Endodermal cell (in vitro differentiated cells): Measurements from ENCODE around the gene TFR2. TPM values are rescaled to one million over a fixed set of nuclear protein-coding genes. Genes with fewer than 3 reads are reported as not detected.

ENCODE experiments used
- DNase-seq: peaks from one replicate; pipeline ENCODE4 v3.0.0-alpha.2; 2017
- H3K27ac ChIP-seq: 2 replicates; pipeline ENCODE4 v1.5.1; 2013; ENCODE audit warnings: mild to moderate bottlenecking, low read depth, low read length, moderate library complexity
- H3K27me3 ChIP-seq: 2 replicates; pipeline ENCODE4 v1.6.1; 2013; ENCODE audit warnings: mild to moderate bottlenecking, low read length, moderate library complexity; ENCODE audit not compliant: insufficient read depth, control insufficient read depth, poor library complexity, severe bottlenecking
- H3K36me3 ChIP-seq: 2 replicates; pipeline ENCODE4 v1.7.0; 2013; ENCODE audit warnings: mild to moderate bottlenecking, low read length, moderate library complexity; ENCODE audit not compliant: control insufficient read depth, insufficient read depth
- H3K4me1 ChIP-seq: one replicate; pipeline ENCODE4 v1.7.0; 2013; ENCODE audit warnings: low read length; ENCODE audit not compliant: control insufficient read depth, insufficient read depth
- H3K4me3 ChIP-seq: 2 replicates; pipeline ENCODE4 v1.5.1; 2013; ENCODE audit warnings: mild to moderate bottlenecking, low read length, moderate library complexity
- H3K9ac ChIP-seq: 2 replicates; pipeline ENCODE4 v1.6.1; 2013; ENCODE audit warnings: mild to moderate bottlenecking, low read length, moderate library complexity; ENCODE audit not compliant: poor library complexity, severe bottlenecking; ENCODE audit errors: extremely low read depth
- H3K9me3 ChIP-seq: 2 replicates; pipeline ENCODE4 v1.6.1; 2013; ENCODE audit warnings: mild to moderate bottlenecking, low read length, moderate library complexity; ENCODE audit not compliant: control insufficient read depth
- H3K27ac Mint-ChIP-seq: 2 replicates; pipeline ENCODE4 v1.8.0; 2020; ENCODE audit warnings: mixed read lengths
- H3K27me3 Mint-ChIP-seq: 2 replicates; pipeline ENCODE4 v1.8.0; 2021; ENCODE audit warnings: mild to moderate bottlenecking, mixed read lengths; ENCODE audit not compliant: insufficient read depth
- H3K36me3 Mint-ChIP-seq: 2 replicates; pipeline ENCODE4 v1.8.0; 2020; ENCODE audit warnings: low read depth, mixed read lengths
- H3K4me1 Mint-ChIP-seq: 2 replicates; pipeline ENCODE4 v1.8.0; 2020; ENCODE audit warnings: mixed read lengths
- H3K4me3 Mint-ChIP-seq: 2 replicates; pipeline ENCODE4 v1.8.0; 2020; ENCODE audit warnings: mild to moderate bottlenecking, moderate library complexity, mixed read lengths
- H3K9me3 Mint-ChIP-seq: 2 replicates; pipeline ENCODE4 v1.8.0; 2020; ENCODE audit warnings: mild to moderate bottlenecking, mixed read lengths
- WGBS, 2 experiments: methylation state at CpG; one replicate each; pipeline versions ENCODE4 v1.1.5 to v1.1.7; 2013; ENCODE audit warnings: missing lambda C conversion rate in 2 of 2, mixed read lengths in 1 of 2; ENCODE audit not compliant: insufficient coverage in 1 of 2, insufficient read length in 1 of 2; 5-methylcytosine and 5-hydroxymethylcytosine counted together
- total RNA-seq, 2 donors: library from RNA; stranded (reverse); fragmentation: NEBNext Ultra II Directional in 1 of 2; extraction: Animal tissue kit (Norgen Biotek cat#: 25700) in 1 of 2; gene quantifications; 2 replicates in 1 of 2; 3 replicates in 1 of 2; pipeline ENCODE4 v1.2.1, GENCODE V29; 2021
- TF ChIP-seq, protein P1 (sequence below): fragments of 200-600 bp; sonication (generic); conservative IDR thresholded peaks from 2 replicates; pipeline ENCODE4 v1.5.0; 2021; ENCODE audit warnings: antibody characterized with exemption, mild to moderate bottlenecking

The TFR2 gene
- total RNA-seq, 2 donors from 2014 or later, result 1.4 to 2.1 TPM

DNA sequence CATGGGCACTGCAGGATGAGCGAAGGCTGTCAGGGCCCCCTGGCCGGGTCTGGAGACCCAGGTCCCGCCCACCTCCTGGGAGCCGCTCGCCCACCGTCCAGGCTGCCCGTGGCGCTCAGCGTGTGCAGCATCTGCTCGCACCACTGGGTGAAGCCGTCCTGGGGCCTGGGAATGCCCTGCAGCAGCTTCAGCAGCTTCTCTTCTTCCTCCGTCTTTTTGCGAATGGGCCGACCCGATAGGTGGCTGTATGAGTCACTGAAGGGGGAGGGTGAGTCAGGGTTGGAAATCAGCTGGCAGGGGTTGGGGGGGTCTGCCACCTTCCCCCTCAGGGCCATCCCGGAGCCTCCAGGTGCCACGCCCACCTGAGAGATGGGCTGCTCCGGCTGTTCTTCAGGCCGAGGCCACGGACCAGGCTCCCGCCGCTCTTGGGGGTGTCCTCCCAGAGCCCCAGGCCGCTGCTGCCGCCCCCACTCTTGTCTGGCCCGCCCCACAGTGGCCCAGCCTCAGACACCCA is 40.9 kb upstream of the TFR2 start:
- Mint-ChIP-seq H3K4me3 (no peak overlapping the region), H3K4me1 (peaks cover 2% of the 10 kb centered on the region), H3K36me3 (peaks cover 34% of the 10 kb centered on the region), H3K9me3 (no peaks in the 10 kb centered on the region), H3K27ac (no peak overlapping the region), H3K27me3 (no peaks in the 10 kb centered on the region)
- H3K27ac ChIP-seq, result peak overlapping the region; percentile 17
- TF ChIP-seq, protein P1, sequence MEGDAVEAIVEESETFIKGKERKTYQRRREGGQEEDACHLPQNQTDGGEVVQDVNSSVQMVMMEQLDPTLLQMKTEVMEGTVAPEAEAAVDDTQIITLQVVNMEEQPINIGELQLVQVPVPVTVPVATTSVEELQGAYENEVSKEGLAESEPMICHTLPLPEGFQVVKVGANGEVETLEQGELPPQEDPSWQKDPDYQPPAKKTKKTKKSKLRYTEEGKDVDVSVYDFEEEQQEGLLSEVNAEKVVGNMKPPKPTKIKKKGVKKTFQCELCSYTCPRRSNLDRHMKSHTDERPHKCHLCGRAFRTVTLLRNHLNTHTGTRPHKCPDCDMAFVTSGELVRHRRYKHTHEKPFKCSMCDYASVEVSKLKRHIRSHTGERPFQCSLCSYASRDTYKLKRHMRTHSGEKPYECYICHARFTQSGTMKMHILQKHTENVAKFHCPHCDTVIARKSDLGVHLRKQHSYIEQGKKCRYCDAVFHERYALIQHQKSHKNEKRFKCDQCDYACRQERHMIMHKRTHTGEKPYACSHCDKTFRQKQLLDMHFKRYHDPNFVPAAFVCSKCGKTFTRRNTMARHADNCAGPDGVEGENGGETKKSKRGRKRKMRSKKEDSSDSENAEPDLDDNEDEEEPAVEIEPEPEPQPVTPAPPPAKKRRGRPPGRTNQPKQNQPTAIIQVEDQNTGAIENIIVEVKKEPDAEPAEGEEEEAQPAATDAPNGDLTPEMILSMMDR, result no peak
- 88 to 89% methylated on average over 3 to 25 of the region's 25 CpGs for WGBS, 2 experiments
- no peaks in the 10 kb centered on the region for H3K27me3 ChIP-seq
- no peak overlapping the region for H3K9ac ChIP-seq
- no peaks in the 10 kb centered on the region for H3K9me3 ChIP-seq
- DNase-seq, result peak; percentile 56
- H3K36me3 ChIP-seq, result peaks cover 62% of the 10 kb centered on the region
- no peaks in the 10 kb centered on the region for H3K4me1 ChIP-seq
- H3K4me3 ChIP-seq, result no peak overlapping the region

DNA sequence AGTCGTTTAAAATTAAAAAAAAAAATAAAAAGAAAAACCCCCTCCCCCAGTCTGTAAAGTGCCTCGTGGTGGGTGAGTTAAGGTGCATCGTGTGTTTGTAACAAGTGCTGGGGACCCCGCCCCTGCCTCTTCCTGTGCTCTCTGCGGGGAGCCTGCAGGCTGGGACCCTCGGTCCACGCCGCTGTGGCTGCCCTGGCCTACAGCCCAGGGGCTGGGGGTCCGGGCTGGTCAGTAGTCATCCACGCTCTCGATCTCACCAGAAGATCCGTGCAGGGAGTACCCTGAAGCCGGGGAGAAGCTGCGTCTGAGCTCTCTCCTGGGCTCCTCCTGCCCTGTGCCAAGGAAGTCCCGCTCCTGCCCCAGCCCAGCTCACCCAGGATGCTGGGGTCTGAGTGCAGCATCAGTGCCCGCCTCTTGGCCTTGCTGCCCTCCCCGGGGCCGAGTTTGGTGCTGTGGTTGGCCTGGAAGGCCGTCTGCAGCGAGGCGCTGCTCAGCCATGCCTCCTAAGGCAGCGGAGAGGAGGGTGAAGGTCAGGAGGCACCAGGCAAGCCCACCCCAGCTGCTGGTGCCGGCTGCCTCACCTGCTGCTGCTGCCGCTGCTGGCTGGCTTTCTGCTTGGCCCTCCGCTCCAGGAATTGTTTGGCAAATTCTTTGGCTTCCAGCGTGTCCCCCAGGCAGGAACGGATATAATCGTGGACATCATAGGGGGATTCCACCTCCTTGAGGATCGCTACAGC is 40.3 kb upstream of the TFR2 start:
- no peak for DNase-seq
- H3K27ac ChIP-seq, result no peak overlapping the region
- no peak overlapping the region for H3K4me3 ChIP-seq
- WGBS, 2 experiments, result 94 to 97% methylated on average over 15 to 29 of the region's 29 CpGs
- Mint-ChIP-seq H3K27ac (no peak overlapping the region), H3K36me3 (peaks cover 37% of the 10 kb centered on the region), H3K27me3 (no peaks in the 10 kb centered on the region), H3K4me3 (no peak overlapping the region), H3K9me3 (no peaks in the 10 kb centered on the region), H3K4me1 (peaks cover 2% of the 10 kb centered on the region)
- TF ChIP-seq, protein P1, result no peak
- no peaks in the 10 kb centered on the region for H3K4me1 ChIP-seq
- no peak overlapping the region for H3K9ac ChIP-seq
- H3K9me3 ChIP-seq, result no peaks in the 10 kb centered on the region
- H3K36me3 ChIP-seq, result peaks cover 64% of the 10 kb centered on the region
- H3K27me3 ChIP-seq, result no peaks in the 10 kb centered on the region

DNA sequence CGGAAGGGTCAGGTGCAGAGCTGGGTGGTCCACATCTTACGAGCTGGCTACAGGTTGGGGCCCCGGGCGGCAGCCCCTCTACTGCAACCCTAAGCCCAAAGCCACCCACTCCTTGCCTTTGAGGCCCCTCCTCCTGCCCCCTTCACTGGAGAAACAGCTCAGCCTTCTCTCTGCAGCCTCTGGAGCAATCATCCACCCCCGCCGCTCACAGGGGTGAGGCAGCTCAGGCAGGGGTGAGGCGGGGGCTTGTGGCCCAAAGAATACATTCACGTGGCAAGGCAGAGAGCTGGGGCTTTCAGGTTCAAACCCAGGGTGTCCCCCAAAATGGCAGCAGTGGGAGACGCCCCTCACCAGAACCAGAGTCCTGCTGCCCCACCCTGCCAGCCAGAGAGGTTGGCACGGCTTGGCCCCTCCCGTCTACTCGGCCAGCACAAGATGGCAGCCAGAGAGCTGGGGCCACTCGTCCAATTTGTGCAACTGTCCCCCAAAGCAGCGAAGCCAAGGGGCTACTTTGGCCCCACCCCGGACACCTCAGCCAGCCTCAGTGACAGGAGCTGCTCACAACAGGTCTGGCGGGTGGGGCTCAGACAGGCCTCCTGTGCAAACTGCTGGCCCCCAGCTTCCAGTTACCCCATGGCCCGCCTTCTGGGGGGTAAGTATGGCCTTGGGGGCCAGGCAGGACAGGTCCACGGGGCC is 39.4 kb upstream of the TFR2 start:
- no peak for DNase-seq
- TF ChIP-seq, protein P1, result no peak
- no peaks in the 10 kb centered on the region for H3K4me1 ChIP-seq
- Mint-ChIP-seq H3K4me3 (no peak overlapping the region), H3K9me3 (no peaks in the 10 kb centered on the region), H3K27me3 (no peaks in the 10 kb centered on the region), H3K36me3 (peaks cover 38% of the 10 kb centered on the region), H3K4me1 (peaks cover 5% of the 10 kb centered on the region), H3K27ac (no peak overlapping the region)
- 95 to 98% methylated on average over 14 to 18 of the region's 18 CpGs for WGBS, 2 experiments
- H3K9ac ChIP-seq, result no peak overlapping the region
- H3K27me3 ChIP-seq, result no peaks in the 10 kb centered on the region
- no peak overlapping the region for H3K27ac ChIP-seq
- H3K9me3 ChIP-seq, result no peaks in the 10 kb centered on the region
- peaks cover 59% of the 10 kb centered on the region for H3K36me3 ChIP-seq
- no peak overlapping the region for H3K4me3 ChIP-seq
